ENCODE results near the gene BNC2. TPM values are rescaled to one million over a fixed set of nuclear protein-coding genes. Genes with fewer than 3 reads are reported as not detected.

Gene BNC2
- total RNA-seq, 1 donor = 53.9 TPM

DNA sequence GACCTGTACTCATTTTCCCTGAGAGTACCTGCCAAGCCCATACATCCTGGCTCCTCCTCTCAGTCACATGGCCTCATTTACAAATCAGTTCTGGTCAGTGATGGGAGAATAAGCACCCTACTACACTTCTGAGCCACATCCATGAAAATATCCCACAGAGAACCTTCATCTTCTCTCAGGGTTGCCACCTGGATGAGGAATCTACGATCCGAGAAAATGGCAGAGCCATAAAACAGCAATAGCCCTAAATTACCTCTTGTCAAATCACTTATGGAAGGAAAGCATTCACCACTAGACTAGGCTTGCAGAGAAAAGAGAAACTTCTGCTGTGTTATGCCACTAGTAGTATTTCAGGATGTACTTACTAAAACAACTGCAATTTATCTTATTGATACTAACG is 324.8 kb downstream of the BNC2 start:
- no peak for TF ChIP-seq CTCF (IDR thresholded peaks at IDR 0.05; ENCODE audit: extremely low read depth, low read depth, low read length)
- H3K27ac ChIP-seq (ENCODE audit: low read depth, low read length) = no peak overlapping the region
- no peak overlapping the region for H2AFZ ChIP-seq (ENCODE audit: low read length)
- peaks cover 16% of the 10 kb centered on the region for H3K36me3 ChIP-seq (ENCODE audit: insufficient read depth, low read length)
- H3K4me3 ChIP-seq (ENCODE audit: insufficient read depth, low read length) = no peak overlapping the region
- H3K4me2 ChIP-seq (ENCODE audit: insufficient read depth, low read length) = no peak overlapping the region
- peaks cover 25% of the 10 kb centered on the region for H3K79me2 ChIP-seq (ENCODE audit: insufficient read depth, low read length)
- H3K4me1 ChIP-seq (ENCODE audit: insufficient read depth, low read length) = peaks cover 29% of the 10 kb centered on the region
- no peak for DNase-seq (ENCODE audit: insufficient read length, low spot score, missing footprints)
- no peaks in the 10 kb centered on the region for H4K20me1 ChIP-seq (ENCODE audit: insufficient read depth, low read length)
- H3K27me3 ChIP-seq (ENCODE audit: insufficient read depth, low read length) = no peaks in the 10 kb centered on the region
- H3K9me3 ChIP-seq (ENCODE audit: low read depth, low read length) = no peaks in the 10 kb centered on the region

DNA sequence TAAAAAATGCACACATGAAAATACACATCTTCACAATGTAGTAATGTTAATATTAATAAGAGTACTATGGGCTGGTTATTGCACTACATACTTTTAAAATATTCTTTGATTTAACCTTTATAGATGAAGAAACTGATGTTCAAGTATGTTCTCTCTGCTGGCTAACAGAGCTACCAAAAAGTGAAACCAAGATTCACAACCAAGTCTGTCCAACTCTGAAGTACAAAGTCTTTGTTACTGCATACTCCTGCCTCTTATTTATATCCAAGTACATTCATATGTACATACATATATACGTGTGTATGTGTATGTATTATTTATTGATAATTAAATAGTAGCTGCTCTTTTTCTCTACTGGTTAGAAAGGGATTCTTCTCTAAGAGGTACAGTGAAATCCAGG is 325.6 kb downstream of the BNC2 start:
- Histone ChIP-seq H3K4me2 (ENCODE audit: insufficient read depth, low read length) (peak overlapping the region; percentile 45), H4K20me1 (ENCODE audit: insufficient read depth, low read length) (no peaks in the 10 kb centered on the region), H3K79me2 (ENCODE audit: insufficient read depth, low read length) (peaks cover 28% of the 10 kb centered on the region), H3K36me3 (ENCODE audit: insufficient read depth, low read length) (peaks cover 16% of the 10 kb centered on the region), H3K9me3 (ENCODE audit: low read depth, low read length) (no peaks in the 10 kb centered on the region), H3K4me3 (ENCODE audit: insufficient read depth, low read length) (no peak overlapping the region), H2AFZ (ENCODE audit: low read length) (peak overlapping the region; percentile 12), H3K27me3 (ENCODE audit: insufficient read depth, low read length) (no peaks in the 10 kb centered on the region), H3K4me1 (ENCODE audit: insufficient read depth, low read length) (peaks cover 30% of the 10 kb centered on the region), H3K27ac (ENCODE audit: low read depth, low read length) (peak overlapping the region; percentile 15)
- DNase-seq (ENCODE audit: insufficient read length, low spot score, missing footprints) = no peak
- no peak for TF ChIP-seq CTCF (IDR thresholded peaks at IDR 0.05; ENCODE audit: extremely low read depth, low read depth, low read length)

DNA sequence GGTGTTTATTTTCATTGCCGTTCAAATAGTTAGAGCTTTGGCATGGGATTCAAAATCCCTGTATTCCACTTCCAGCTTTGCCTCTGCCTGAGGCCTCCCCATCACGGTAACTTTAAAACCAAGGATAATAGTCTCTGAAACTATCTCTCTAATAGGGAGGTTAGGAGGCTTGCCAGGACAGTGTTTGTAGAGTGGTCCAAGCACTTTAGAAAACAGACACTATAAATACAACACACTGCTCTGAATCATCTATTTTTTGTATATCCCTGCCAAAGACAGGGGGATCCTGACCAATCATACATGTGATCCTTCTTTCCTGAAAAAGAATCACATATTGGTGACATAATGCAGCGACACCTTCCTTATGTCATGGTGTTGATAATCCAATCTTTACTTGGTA is 326.8 kb downstream of the BNC2 start:
- H3K4me3 ChIP-seq (ENCODE audit: insufficient read depth, low read length) = no peak overlapping the region
- no peak overlapping the region for H3K4me2 ChIP-seq (ENCODE audit: insufficient read depth, low read length)
- no peak overlapping the region for H2AFZ ChIP-seq (ENCODE audit: low read length)
- no peak overlapping the region for H3K27ac ChIP-seq (ENCODE audit: low read depth, low read length)
- H3K9me3 ChIP-seq (ENCODE audit: low read depth, low read length) = no peaks in the 10 kb centered on the region
- H4K20me1 ChIP-seq (ENCODE audit: insufficient read depth, low read length) = no peaks in the 10 kb centered on the region
- no peak for DNase-seq (ENCODE audit: insufficient read length, low spot score, missing footprints)
- H3K79me2 ChIP-seq (ENCODE audit: insufficient read depth, low read length) = peaks cover 30% of the 10 kb centered on the region
- no peak for TF ChIP-seq CTCF (IDR thresholded peaks at IDR 0.05; ENCODE audit: extremely low read depth, low read depth, low read length)
- peaks cover 30% of the 10 kb centered on the region for H3K4me1 ChIP-seq (ENCODE audit: insufficient read depth, low read length)
- H3K36me3 ChIP-seq (ENCODE audit: insufficient read depth, low read length) = peaks cover 16% of the 10 kb centered on the region
- H3K27me3 ChIP-seq (ENCODE audit: insufficient read depth, low read length) = no peaks in the 10 kb centered on the region

GRCh38 chr9:16543225-16543624 is 327.2 kb downstream of the BNC2 start:
- H3K36me3 ChIP-seq (ENCODE audit: insufficient read depth, low read length) = peaks cover 15% of the 10 kb centered on the region
- no peaks in the 10 kb centered on the region for H3K9me3 ChIP-seq (ENCODE audit: low read depth, low read length)
- no peaks in the 10 kb centered on the region for H3K27me3 ChIP-seq (ENCODE audit: insufficient read depth, low read length)
- no peak overlapping the region for H3K27ac ChIP-seq (ENCODE audit: low read depth, low read length)
- peaks cover 30% of the 10 kb centered on the region for H3K4me1 ChIP-seq (ENCODE audit: insufficient read depth, low read length)
- H3K4me3 ChIP-seq (ENCODE audit: insufficient read depth, low read length) = no peak overlapping the region
- no peak overlapping the region for H2AFZ ChIP-seq (ENCODE audit: low read length)
- no peaks in the 10 kb centered on the region for H4K20me1 ChIP-seq (ENCODE audit: insufficient read depth, low read length)
- H3K79me2 ChIP-seq (ENCODE audit: insufficient read depth, low read length) = peaks cover 30% of the 10 kb centered on the region
- DNase-seq (ENCODE audit: insufficient read length, low spot score, missing footprints) = no peak
- no peak overlapping the region for H3K4me2 ChIP-seq (ENCODE audit: insufficient read depth, low read length)
- no peak for TF ChIP-seq CTCF (IDR thresholded peaks at IDR 0.05; ENCODE audit: extremely low read depth, low read depth, low read length)
